ENCODE measurements around the gene GABRB3. TPM values are rescaled to one million over a fixed set of nuclear protein-coding genes. Genes with fewer than 3 reads are reported as not detected.
A peak's percentile ranks its signal among the peaks of the same experiment; 100 is the strongest.

GABRB3 gene
- total and polyA plus RNA-seq, 5 donors from 2014 or later: 0.05 to 0.91 TPM; not detected in 3

DNA sequence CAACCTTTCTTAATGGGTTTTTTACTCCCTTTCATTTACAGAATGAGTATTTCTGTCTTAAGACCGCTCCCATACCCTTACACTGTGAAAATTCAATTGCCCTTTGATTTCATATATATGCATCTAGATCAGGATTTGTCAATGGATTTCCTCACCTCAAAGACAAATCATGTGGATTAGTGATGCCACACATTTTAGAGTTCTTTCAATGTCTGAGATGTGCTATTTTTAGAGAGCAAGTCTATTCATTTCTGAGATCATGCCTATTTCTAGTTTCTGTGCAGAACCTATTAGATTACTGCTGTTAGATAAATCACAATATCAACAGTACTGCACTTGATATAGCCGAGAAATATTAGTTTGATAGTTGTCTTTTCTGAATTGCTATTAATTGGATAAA lies 137.3 kb downstream of the GABRB3 start:
- no peak for DNase-seq
- ATAC-seq (ENCODE audit: low read depth in 2 of 2): no peak
- peaks cover 3 to 22% (median 6%) of the 10 kb centered on the region in 7 donors for H3K9me3 Mint-ChIP-seq
- H3K4me1 Mint-ChIP-seq: peaks cover 0 to 5% (median 0%) of the 10 kb centered on the region in 4 donors
- H3K4me3 ChIP-seq (ENCODE audit: low read depth, low read length): no peak overlapping the region
- H3K27ac Mint-ChIP-seq: no peak overlapping the region
- H3K27me3 ChIP-seq (ENCODE audit: control insufficient read depth, insufficient read depth, low read length): no peaks in the 10 kb centered on the region
- no peaks in the 10 kb centered on the region for H3K27me3 Mint-ChIP-seq
- no peak overlapping the region for H3K27ac ChIP-seq (ENCODE audit: insufficient read depth, low read length, poor library complexity, severe bottlenecking)
- H3K4me1 ChIP-seq (ENCODE audit: control insufficient read depth, insufficient read depth, low read length, poor library complexity, severe bottlenecking): no peaks in the 10 kb centered on the region
- no peaks in the 10 kb centered on the region for H3K36me3 Mint-ChIP-seq
- peaks cover 0 to 5% of the 10 kb centered on the region in 2 experiments for H3K9me3 ChIP-seq (ENCODE audit: control insufficient read depth in 2 of 2, low read length in 2 of 2)
- H3K36me3 ChIP-seq (ENCODE audit: control insufficient read depth, insufficient read depth, low read length): no peaks in the 10 kb centered on the region
- no peak overlapping the region for H3K4me3 Mint-ChIP-seq

- Histone ChIP-seq H3K9me3 (ENCODE audit: control insufficient read depth in 2 of 2, low read length in 2 of 2) (peaks cover 0 to 5% of the 10 kb centered on the region in 2 experiments), H3K4me3 (ENCODE audit: low read depth, low read length) (no peak overlapping the region), H3K27ac (ENCODE audit: insufficient read depth, low read length, poor library complexity, severe bottlenecking) (no peak overlapping the region), H3K27me3 (ENCODE audit: control insufficient read depth, insufficient read depth, low read length) (no peaks in the 10 kb centered on the region), H3K36me3 (ENCODE audit: control insufficient read depth, insufficient read depth, low read length) (no peaks in the 10 kb centered on the region), H3K4me1 (ENCODE audit: control insufficient read depth, insufficient read depth, low read length, poor library complexity, severe bottlenecking) (no peaks in the 10 kb centered on the region)
- Mint-ChIP-seq H3K36me3 (no peaks in the 10 kb centered on the region), H3K27ac (no peak overlapping the region), H3K4me1 (peaks cover 0 to 5% (median 0%) of the 10 kb centered on the region in 4 donors), H3K9me3 (peaks cover 3 to 22% (median 6%) of the 10 kb centered on the region in 7 donors), H3K4me3 (no peak overlapping the region), H3K27me3 (no peaks in the 10 kb centered on the region)
- ATAC-seq (ENCODE audit: low read depth in 2 of 2) (no peak), DNase-seq (no peak)
These were observed 137.8 kb downstream of the GABRB3 start for GRCh38 chr15:26635105-26635504.

GRCh38 chr15:26634319-26634718 lies 138.5 kb downstream of the GABRB3 start:
- no peak overlapping the region for H3K4me3 ChIP-seq (ENCODE audit: low read depth, low read length)
- H3K36me3 Mint-ChIP-seq: no peaks in the 10 kb centered on the region
- no peak overlapping the region for H3K4me3 Mint-ChIP-seq
- H3K27me3 Mint-ChIP-seq: no peaks in the 10 kb centered on the region
- DNase-seq (no peak), ATAC-seq (ENCODE audit: low read depth in 2 of 2) (no peak)
- no peak overlapping the region for H3K27ac Mint-ChIP-seq
- H3K36me3 ChIP-seq (ENCODE audit: control insufficient read depth, insufficient read depth, low read length): no peaks in the 10 kb centered on the region
- H3K4me1 Mint-ChIP-seq: peaks cover 0 to 5% (median 0%) of the 10 kb centered on the region in 4 donors
- H3K9me3 ChIP-seq (ENCODE audit: control insufficient read depth in 2 of 2, low read length in 2 of 2): peaks cover 0 to 8% of the 10 kb centered on the region in 2 experiments
- H3K27me3 ChIP-seq (ENCODE audit: control insufficient read depth, insufficient read depth, low read length): no peaks in the 10 kb centered on the region
- peaks cover 3 to 22% (median 6%) of the 10 kb centered on the region in 7 donors for H3K9me3 Mint-ChIP-seq
- no peak overlapping the region for H3K27ac ChIP-seq (ENCODE audit: insufficient read depth, low read length, poor library complexity, severe bottlenecking)
- H3K4me1 ChIP-seq (ENCODE audit: control insufficient read depth, insufficient read depth, low read length, poor library complexity, severe bottlenecking): no peaks in the 10 kb centered on the region

GRCh38 chr15:26632500-26632899 lies 140.4 kb downstream of the GABRB3 start:
- H3K4me3 ChIP-seq (ENCODE audit: low read depth, low read length): no peak overlapping the region
- no peaks in the 10 kb centered on the region for H3K36me3 ChIP-seq (ENCODE audit: control insufficient read depth, insufficient read depth, low read length)
- Mint-ChIP-seq H3K4me1 (peaks cover 0 to 5% (median 0%) of the 10 kb centered on the region in 4 donors), H3K27ac (no peak overlapping the region), H3K9me3 (peaks cover under 1 to 22% (median 7%) of the 10 kb centered on the region in 7 donors), H3K27me3 (no peaks in the 10 kb centered on the region), H3K4me3 (no peak overlapping the region), H3K36me3 (no peaks in the 10 kb centered on the region)
- H3K27ac ChIP-seq (ENCODE audit: insufficient read depth, low read length, poor library complexity, severe bottlenecking): no peak overlapping the region
- no peak for ATAC-seq (ENCODE audit: low read depth in 2 of 2)
- no peak for DNase-seq
- H3K9me3 ChIP-seq (ENCODE audit: control insufficient read depth in 2 of 2, low read length in 2 of 2): peaks cover 0 to 12% of the 10 kb centered on the region in 2 experiments
- no peaks in the 10 kb centered on the region for H3K27me3 ChIP-seq (ENCODE audit: control insufficient read depth, insufficient read depth, low read length)
- no peaks in the 10 kb centered on the region for H3K4me1 ChIP-seq (ENCODE audit: control insufficient read depth, insufficient read depth, low read length, poor library complexity, severe bottlenecking)

- peaks cover 0 to 5% (median 0%) of the 10 kb centered on the region in 4 donors for H3K4me1 Mint-ChIP-seq
- no peaks in the 10 kb centered on the region for H3K36me3 ChIP-seq (ENCODE audit: control insufficient read depth, insufficient read depth, low read length)
- H3K4me3 Mint-ChIP-seq: no peak overlapping the region
- no peaks in the 10 kb centered on the region for H3K36me3 Mint-ChIP-seq
- H3K27me3 Mint-ChIP-seq: no peaks in the 10 kb centered on the region
- H3K27me3 ChIP-seq (ENCODE audit: control insufficient read depth, insufficient read depth, low read length): no peaks in the 10 kb centered on the region
- no peak overlapping the region for H3K27ac ChIP-seq (ENCODE audit: insufficient read depth, low read length, poor library complexity, severe bottlenecking)
- H3K9me3 ChIP-seq (ENCODE audit: control insufficient read depth in 2 of 2, low read length in 2 of 2): peaks cover 0 to 12% of the 10 kb centered on the region in 2 experiments
- H3K27ac Mint-ChIP-seq: no peak overlapping the region
- H3K9me3 Mint-ChIP-seq: peaks cover 5 to 22% (median 8%) of the 10 kb centered on the region in 7 donors
- ATAC-seq (ENCODE audit: low read depth in 2 of 2) (no peak), DNase-seq (no peak)
- H3K4me1 ChIP-seq (ENCODE audit: control insufficient read depth, insufficient read depth, low read length, poor library complexity, severe bottlenecking): no peaks in the 10 kb centered on the region
- no peak overlapping the region for H3K4me3 ChIP-seq (ENCODE audit: low read depth, low read length)
These were observed 141.0 kb downstream of the GABRB3 start for GRCh38 chr15:26631894-26632293.

GRCh38 chr15:26630857-26631256 lies 142.0 kb downstream of the GABRB3 start:
- Mint-ChIP-seq H3K4me3 (no peak overlapping the region), H3K27me3 (no peaks in the 10 kb centered on the region), H3K27ac (no peak overlapping the region), H3K9me3 (peaks cover 5 to 24% (median 11%) of the 10 kb centered on the region in 7 donors), H3K36me3 (no peaks in the 10 kb centered on the region), H3K4me1 (peaks cover 0 to 5% (median 0%) of the 10 kb centered on the region in 4 donors)
- Histone ChIP-seq H3K27me3 (ENCODE audit: control insufficient read depth, insufficient read depth, low read length) (no peaks in the 10 kb centered on the region), H3K4me1 (ENCODE audit: control insufficient read depth, insufficient read depth, low read length, poor library complexity, severe bottlenecking) (no peaks in the 10 kb centered on the region), H3K9me3 (ENCODE audit: control insufficient read depth in 2 of 2, low read length in 2 of 2) (peaks cover 0 to 12% of the 10 kb centered on the region in 2 experiments), H3K36me3 (ENCODE audit: control insufficient read depth, insufficient read depth, low read length) (no peaks in the 10 kb centered on the region), H3K4me3 (ENCODE audit: low read depth, low read length) (no peak overlapping the region), H3K27ac (ENCODE audit: insufficient read depth, low read length, poor library complexity, severe bottlenecking) (no peak overlapping the region)
- DNase-seq: no peak
- no peak for ATAC-seq (ENCODE audit: low read depth in 2 of 2)

DNA sequence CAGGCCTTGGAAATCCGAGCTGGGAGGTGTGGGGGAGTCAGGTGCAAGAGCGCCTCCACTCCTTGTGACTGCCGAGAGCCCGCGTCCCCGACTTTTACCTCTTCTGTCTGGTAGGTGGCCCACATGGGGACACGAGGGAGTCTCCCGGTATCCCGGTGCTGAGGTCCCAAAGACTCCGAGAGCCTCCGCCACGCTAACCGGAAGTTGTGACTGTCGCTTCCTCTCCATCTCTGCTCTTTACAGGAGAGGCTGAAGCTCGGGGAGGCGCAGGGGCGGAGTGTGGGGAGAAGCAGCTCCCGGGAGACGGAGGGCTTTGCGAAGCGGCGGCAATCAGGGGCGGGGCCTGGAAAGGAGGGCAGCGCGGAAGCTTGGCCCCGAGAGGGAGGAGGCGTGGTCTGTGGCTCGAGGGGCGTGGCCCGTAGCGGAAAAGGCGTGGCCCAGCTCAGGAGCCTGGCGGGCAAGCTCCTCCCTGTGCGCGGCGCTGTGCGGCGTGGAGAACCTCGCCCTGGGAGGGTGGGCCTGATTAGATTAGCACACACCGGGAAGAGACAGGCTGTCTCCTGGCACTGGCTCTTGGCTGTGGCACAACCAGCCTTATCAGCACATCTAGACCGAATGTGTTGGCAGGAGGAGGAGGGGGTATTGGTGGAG lies 143.9 kb downstream of the GABRB3 start:
- H3K36me3 Mint-ChIP-seq: no peaks in the 10 kb centered on the region
- no peak overlapping the region for H3K4me3 ChIP-seq (ENCODE audit: low read depth, low read length)
- H3K27me3 Mint-ChIP-seq: no peaks in the 10 kb centered on the region
- no peak overlapping the region for H3K27ac Mint-ChIP-seq
- H3K27ac ChIP-seq (ENCODE audit: insufficient read depth, low read length, poor library complexity, severe bottlenecking): no peak overlapping the region
- ATAC-seq (ENCODE audit: low read depth in 2 of 2) (no peak), DNase-seq (peak; percentile 13 to 41 (median 32))
- H3K4me1 ChIP-seq (ENCODE audit: control insufficient read depth, insufficient read depth, low read length, poor library complexity, severe bottlenecking): no peaks in the 10 kb centered on the region
- H3K9me3 ChIP-seq (ENCODE audit: control insufficient read depth in 2 of 2, low read length in 2 of 2): peaks cover 0 to 22% of the 10 kb centered on the region in 2 experiments
- no peaks in the 10 kb centered on the region for H3K27me3 ChIP-seq (ENCODE audit: control insufficient read depth, insufficient read depth, low read length)
- no peaks in the 10 kb centered on the region for H3K36me3 ChIP-seq (ENCODE audit: control insufficient read depth, insufficient read depth, low read length)
- H3K9me3 Mint-ChIP-seq: peaks cover 5 to 21% (median 8%) of the 10 kb centered on the region in 7 donors
- peak overlapping the region in 2 of 4 donors; percentile 52 to 75 for H3K4me3 Mint-ChIP-seq
- peaks cover 0 to 5% (median 0%) of the 10 kb centered on the region in 4 donors for H3K4me1 Mint-ChIP-seq

DNA sequence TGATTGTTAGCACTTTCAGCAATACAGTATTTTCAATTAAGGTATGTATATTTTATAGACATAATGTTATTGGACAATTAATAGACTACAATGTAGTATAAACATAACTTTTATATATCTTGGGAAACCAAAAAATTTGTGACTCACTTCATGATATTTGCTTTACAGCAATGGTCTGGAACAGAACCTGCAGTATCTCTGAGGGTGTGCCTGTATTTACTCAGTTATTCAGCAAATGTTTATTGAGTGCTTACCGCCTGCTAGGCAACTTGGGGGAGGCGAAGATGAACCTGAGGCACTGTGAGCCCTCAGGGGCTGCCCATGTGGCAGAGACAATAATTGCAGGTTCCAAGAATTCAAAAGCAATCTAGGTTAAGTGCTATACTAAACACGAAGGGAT lies 144.8 kb downstream of the GABRB3 start:
- H3K9me3 ChIP-seq (ENCODE audit: control insufficient read depth in 2 of 2, low read length in 2 of 2): peaks cover 0 to 30% of the 10 kb centered on the region in 2 experiments
- no peaks in the 10 kb centered on the region for H3K36me3 ChIP-seq (ENCODE audit: control insufficient read depth, insufficient read depth, low read length)
- H3K4me3 ChIP-seq (ENCODE audit: low read depth, low read length): no peak overlapping the region
- no peaks in the 10 kb centered on the region for H3K4me1 ChIP-seq (ENCODE audit: control insufficient read depth, insufficient read depth, low read length, poor library complexity, severe bottlenecking)
- H3K27me3 Mint-ChIP-seq: no peaks in the 10 kb centered on the region
- H3K27ac Mint-ChIP-seq: peak overlapping the region in 1 of 3 donors; percentile 52
- DNase-seq (peak in 1 of 3 donors; percentile 15), ATAC-seq (ENCODE audit: low read depth in 2 of 2) (no peak)
- no peaks in the 10 kb centered on the region for H3K36me3 Mint-ChIP-seq
- H3K4me1 Mint-ChIP-seq: peaks cover 0 to 5% (median 0%) of the 10 kb centered on the region in 4 donors
- H3K27me3 ChIP-seq (ENCODE audit: control insufficient read depth, insufficient read depth, low read length): no peaks in the 10 kb centered on the region
- H3K9me3 Mint-ChIP-seq: peaks cover 5 to 21% (median 7%) of the 10 kb centered on the region in 7 donors
- no peak overlapping the region for H3K27ac ChIP-seq (ENCODE audit: insufficient read depth, low read length, poor library complexity, severe bottlenecking)
- no peak overlapping the region for H3K4me3 Mint-ChIP-seq

Measured in CD4-positive, CD25-positive, alpha-beta regulatory T cell (primary cell).